SK-MEL-5 (cell line): Measurements from ENCODE around the gene DTX3. TPM values are rescaled to one million over a fixed set of nuclear protein-coding genes. Genes with fewer than 3 reads are reported as not detected.

Experiments used
- DNase-seq: peaks from one replicate; pipeline ENCODE4 v3.0.0-alpha.2; 2016; ENCODE audit warnings: low read depth, low spot score
- in situ Hi-C: cut with HindIII; loops from 2 replicates; pipeline ENCODE4 v1.10.0; 2016; ENCODE audit warnings: low sequenced_read_pairs, high pct_unique_total_duplicates, low pct_unique_long_range_greater_than_20kb
- total RNA-seq: library from RNA; depleted of rRNA; stranded (reverse); fragments of >200 nt; shearing (Covaris generic); gene quantifications from 2 replicates; pipeline ENCODE4 v1.2.3, GENCODE V29; 2014

DTX3 gene
- total RNA-seq, 1 experiment from 2014 or later, result 14.1 TPM

DNA sequence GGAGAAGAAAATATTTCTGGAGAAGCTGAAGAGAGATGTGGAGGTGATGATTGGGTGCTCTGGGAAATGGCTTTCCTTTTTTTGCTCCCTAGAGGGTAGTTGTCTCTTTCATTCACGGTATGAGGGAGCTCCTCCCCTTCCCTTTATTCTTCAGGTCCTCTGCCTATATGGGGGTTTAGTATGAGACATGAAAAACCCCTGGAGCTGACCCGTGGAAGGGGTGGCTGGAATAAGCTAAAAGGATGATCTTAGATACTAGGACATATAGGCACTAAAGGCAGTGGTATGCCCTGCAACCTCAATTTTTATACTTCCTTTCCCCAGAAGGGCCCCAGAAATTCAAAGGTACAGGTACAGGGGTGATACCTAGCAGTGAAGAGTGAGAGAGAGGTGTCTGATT lies 4.2 kb upstream of the DTX3 start:
- no peak for DNase-seq
- in situ Hi-C loops, result no loop called here

DNA sequence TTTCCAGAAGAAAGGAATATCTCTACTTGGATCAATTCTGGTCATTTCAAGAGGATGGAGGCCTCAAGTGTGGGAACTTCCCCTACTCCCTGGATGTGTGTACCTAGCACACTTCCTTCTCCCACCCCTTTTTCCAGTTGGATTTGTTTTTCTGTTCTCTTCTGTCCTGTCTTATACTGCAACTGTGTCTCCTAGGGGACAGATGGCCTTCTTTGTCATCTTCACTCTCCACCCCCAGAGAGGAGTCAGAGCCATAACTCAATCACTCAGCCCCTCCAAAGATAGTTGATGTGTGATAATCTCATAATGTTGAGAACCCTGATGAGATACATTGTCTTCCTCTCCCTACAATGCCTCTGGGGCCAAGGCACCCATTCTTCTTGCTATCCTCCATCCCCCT lies 2.1 kb upstream of the DTX3 start:
- DNase-seq, result no peak
- in situ Hi-C loops, result no loop called here

DNA sequence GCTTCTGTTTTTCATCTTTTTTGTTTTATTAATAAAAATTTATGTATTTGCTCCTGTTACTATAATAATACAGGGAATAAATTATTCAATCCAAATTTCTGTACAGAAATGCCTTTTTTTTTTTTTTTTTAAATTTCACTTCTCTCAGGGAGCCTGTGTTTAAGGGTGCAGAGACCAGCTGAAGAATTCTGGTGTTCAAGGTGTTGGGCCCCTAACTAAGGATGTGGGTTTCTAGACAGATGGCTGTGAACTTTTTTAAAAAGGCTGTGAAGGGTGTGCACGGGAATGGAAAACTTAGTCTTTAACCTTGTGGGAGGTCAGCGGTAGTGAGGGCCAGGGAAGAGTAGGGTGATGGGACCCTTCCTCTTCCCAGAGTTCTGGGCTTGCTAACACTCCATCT lies 1.3 kb upstream of the DTX3 start:
- in situ Hi-C loops, result no loop called here
- no peak for DNase-seq

DNA sequence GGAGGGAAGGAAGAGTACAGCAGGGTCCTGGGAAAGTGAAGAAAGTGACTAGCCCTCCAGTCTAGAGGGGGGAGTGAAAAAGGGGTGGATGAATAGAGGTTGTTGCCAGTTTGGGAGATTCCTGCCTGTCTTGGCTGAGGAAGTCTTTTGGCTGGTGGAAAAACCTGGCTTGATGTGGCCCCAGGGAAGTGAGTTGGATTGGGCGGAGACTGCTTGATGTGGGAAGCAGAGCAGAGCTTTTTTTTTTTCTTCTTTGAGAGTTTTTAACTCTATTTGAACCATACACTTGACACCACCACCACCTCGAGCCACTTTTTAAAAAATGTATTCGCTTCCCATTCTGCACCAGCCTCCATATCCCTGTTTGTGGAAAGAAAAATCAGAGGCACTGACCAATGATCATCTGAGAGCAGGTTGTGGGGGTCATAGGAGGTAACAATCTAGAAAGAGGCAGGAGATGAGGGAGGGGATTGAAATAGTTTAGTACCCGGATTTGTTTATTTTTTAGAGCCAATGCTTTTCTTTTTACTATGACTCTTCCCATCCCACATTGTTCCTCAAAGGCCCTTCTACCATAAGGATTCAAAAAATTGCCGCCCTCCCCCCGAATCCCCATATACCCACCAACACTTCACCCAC lies 690 bp upstream of the DTX3 start:
- in situ Hi-C loops, result no loop called here
- DNase-seq, result peak; percentile 35

DNA sequence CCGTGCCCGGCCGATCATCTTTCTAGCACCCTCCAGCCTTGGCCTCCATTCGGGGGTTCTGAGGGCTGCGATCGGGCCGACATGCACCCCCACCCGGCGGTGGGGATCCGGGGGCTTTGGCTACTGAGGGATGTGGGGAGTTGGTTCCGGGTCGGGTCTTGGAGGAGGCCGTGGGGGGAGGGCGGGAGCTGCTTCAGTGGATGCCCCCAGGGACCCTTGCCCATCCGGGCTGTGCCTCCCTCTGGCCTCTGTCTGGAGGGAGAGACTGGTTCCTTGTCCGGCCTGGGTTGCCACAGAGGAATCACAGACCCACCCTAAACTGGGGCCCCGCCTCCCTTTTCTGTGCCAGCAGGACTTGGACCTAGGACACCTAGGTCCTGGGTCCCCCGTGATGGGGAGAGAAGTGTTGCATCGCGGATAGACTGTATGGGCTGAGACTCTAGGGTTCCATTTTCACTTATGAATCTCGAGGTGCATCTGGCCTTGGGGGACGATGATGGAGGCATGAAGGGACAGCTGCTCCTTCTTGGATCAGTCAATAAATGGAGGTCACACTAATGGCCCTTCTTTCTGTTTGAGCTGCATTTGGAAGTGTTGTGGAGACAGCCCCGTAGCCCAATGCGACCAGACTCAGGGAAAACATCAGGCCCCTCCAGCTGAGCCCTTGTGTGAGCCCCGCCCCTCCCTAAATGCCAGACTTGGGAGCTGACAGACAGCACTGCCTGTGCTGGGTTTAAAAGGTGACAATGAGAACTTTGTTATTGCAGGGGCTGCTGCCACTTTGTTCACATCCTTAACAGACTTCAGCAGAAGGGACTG lies 577 bp downstream of the DTX3 start:
- peak; percentile 51 for DNase-seq

DNA sequence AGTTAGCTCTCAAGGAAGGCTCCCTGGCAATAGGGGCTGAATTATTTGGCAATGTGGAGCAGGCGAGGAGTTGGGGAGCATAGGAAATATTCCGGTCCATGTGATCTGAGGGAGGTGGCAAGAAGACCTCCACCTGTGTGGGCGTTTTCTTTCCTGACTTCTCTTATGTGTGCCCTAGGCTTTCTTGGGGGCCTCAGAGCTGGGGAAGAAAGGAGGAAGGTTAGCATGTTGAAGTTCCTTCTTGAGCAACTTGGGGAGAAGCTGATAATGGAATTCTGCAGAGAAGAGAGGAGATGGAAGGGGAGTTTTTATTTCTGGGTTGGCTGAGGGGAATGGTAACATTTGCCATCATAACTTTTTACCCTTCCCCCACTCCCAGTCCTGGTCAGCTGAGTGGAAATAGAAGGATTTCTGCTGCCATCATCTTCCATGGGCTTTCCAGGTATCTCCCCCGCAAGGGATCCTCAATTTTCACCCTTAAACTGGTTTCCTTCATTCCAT lies 1.2 kb downstream of the DTX3 start:
- no peak for DNase-seq
- in situ Hi-C loops, result no loop called here

More for the DNA sequence above, 577 bp downstream of the DTX3 start:
- in situ Hi-C loops, result no loop called here

DNA sequence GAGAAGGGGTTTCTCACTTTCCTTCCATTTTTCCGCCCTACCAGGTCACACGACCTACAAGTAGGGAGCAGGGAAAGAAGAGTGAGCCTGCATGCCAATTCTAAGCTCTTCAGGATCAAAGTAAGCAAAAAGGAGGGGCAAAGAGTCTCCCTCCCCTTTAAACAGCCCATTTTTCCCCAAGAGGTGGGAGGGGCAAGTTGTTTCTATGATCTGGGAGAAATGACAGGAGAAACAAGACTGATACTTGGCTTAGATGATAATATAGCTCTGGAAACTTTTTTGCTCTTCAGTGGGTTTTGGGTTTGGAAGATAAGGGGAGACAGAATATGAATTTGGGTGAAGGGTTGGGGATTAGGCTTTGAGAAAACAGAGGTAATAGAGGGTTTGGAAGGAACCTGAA lies 1.8 kb downstream of the DTX3 start:
- in situ Hi-C loops, result no loop called here
- DNase-seq, result no peak

DNA sequence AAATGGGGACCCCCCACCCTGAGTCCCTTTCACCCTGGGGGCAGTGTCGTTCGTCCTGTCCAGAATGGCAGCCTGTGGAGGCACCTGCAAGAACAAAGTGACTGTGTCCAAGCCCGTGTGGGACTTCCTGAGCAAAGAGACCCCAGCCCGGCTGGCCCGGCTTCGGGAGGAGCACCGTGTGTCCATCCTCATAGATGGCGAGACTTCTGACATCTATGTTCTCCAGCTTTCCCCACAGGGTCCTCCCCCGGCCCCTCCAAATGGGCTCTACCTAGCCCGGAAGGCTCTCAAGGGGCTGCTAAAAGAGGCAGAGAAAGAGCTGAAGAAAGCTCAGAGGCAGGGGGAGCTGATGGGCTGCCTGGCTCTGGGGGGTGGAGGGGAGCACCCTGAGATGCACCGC lies 2.2 kb downstream of the DTX3 start:
- no peak for DNase-seq
- in situ Hi-C loops, result no loop called here

DNA sequence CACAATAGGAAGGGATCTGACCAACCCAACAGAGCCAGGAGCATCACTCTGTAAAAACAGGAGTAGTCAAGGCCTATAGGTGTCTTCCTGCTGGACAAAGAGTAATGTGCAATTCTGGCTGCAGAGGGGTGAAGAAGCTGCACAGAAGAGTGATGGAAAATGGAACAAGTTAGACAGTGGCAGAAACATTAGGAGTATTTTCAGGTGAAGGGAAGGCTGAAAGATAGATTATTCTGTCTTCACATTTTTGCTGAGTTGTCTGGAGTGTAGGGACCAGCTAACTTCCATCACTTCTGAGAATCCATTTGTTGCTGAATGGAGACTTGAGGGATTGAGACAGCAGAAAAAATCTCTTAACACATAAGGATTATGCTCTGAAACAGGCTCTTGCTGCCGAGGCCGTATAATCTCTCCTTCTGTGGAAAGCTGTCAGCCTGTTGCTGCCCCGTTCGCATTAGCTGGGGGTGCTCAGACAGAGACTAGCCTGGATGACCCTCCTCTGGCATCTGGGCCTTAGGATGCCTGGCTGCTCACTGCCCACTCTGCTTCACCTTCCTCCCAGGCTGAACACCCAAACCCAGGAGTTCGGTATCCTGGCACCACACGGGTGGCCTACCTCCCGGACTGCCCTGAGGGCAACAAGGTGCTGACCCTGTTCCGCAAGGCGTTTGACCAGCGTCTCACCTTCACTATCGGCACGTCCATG lies 3.5 kb downstream of the DTX3 start:
- no peak for DNase-seq
- in situ Hi-C loops, result no loop called here

DNA sequence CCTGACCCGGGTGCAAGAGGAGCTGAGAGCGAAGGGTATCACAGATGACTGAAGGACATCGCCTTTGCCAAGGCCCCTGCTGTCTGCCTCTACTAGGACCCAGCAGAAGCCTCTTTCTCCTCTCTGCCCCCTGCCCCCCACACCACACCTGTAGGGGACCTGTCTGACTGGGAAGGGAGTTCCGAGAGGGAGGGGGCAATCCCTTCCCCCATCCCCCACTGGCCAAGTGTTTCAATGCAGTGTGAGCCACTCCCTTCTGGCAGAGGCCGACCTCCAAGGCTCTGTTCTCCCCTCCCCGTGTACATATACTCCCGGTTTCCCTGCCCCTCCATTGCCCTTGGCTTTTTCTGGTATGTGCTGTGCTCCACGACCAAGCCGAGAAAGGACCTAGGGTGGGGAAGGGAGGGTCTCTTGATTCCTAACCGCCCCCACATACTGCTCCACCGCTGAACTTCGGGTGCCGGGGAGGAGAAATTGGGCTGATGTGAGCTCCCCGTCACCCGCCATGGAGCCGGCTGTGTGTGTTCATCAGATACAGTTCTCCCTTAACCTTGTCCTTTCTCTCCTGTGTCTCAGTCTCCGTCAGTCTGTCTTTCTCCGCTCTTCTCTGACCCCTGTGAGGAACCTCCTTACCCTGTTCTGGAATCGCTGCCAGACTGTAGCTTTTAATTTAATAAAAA lies 4.6 kb downstream of the DTX3 start:
- in situ Hi-C loops, result no loop called here

DNA sequence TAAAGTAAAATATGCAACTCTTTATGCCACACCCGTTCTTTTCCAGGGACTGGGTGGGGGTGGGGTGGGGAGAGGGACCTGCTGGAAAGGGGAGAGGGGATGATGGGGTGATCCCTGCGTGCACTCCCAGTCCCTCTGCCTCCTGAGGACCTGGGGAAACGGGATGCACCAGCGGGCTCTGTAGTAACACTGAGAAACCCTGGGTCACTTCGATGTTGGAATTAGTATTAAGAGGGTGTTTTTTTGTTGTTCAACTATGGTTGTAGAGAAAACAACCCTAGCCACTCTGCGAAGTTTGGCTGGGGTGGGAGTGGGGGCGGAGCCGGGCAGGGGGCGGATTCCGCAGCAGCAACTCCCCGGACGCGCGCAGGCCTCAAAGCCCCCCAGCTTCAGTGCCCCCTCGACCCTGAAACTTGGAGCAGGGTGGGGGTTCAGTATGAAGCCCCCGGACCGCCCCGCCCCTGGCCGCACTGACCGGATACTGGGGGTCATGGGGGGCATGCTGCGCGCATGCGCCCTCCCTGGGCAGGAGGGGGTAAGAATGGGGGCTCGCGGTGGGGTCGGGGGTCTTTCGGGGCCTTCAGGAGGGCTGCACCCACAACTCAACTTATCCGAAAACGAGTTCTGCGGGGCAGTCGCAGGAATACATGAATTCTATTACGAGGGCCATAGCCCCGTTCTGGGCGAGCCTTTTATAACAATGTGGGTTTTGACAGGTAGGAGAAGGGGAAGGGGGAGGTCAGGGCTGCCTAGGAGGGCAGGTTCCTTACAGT lies 5.3 kb downstream of the DTX3 start:
- in situ Hi-C loops, result no loop called here
- DNase-seq, result no peak

More for the DNA sequence above, 4.6 kb downstream of the DTX3 start:
- no peak for DNase-seq

DNA sequence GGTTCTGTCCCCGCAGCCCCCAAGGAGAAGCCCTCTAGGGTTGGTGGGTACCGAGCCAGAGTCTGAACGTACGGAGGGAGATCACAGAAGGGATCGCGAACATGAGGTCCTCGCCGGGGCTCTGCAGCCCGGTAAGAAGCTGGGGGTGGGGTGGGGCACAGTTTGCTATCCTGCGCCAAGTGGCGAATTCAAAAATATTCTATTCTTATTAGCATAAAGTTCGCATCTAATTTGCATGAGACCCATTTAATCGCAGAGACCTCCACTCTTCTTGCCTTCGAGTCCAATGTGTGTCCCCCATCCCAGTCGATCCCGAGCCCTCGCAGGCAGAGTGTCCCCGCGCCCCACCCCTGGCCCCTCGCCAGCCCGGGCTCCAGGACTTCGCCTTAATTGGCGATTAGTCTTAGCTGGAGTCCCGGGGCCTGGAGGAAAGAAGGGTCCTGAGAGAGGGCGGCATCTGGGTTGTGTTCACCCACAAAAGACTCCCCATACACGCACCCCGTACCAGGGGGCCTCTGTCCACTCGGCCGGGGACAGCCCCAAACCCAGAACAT lies 6.0 kb downstream of the DTX3 start:
- no peak for DNase-seq

DNA sequence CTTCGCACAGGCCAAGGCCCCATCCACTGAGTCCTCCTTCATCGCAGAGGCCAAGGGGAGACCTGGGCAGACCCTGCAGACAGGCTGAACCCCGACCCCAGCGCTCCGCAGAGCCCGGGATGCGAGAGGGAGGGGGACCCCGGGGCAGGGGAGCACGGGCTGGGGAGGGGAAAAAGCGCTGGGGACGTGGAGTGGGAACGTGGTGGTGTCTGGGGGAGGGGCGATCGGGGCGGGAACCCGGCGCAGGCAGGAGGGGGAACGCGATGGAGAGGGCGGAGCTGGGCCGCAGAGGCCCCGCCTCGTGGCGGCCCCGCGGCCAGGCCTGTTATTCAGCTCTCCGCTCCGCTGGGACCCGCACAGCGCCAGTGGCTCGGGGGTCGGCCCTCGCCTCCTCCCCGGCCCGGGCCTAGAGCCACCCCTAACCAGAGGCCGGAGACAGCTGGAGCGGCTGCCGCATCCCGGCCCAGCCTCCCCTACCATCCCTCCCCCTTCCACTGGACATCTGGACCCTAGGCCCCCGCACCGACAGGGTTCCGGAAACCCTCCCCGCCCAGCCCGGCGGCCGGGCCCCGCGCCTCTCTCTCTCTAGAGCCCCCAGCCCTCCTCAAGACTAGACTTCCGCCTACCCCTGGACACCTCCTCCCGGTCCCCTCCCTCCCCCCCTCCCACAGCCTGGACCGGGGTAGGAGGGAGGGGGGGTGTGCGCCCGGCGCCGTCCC lies 6.6 kb downstream of the DTX3 start, which contains the start of gene ARHGEF25:
TSS of gene ARHGEF25 (plus strand) at position 328 of the 719 bp plus-strand sequence. CDS start 460 bp downstream, outside the sequence.
- in situ Hi-C loops, result no loop called here
- DNase-seq, result peak; percentile 56

More for the DNA sequence above, 6.0 kb downstream of the DTX3 start:
- in situ Hi-C loops, result no loop called here

DNA sequence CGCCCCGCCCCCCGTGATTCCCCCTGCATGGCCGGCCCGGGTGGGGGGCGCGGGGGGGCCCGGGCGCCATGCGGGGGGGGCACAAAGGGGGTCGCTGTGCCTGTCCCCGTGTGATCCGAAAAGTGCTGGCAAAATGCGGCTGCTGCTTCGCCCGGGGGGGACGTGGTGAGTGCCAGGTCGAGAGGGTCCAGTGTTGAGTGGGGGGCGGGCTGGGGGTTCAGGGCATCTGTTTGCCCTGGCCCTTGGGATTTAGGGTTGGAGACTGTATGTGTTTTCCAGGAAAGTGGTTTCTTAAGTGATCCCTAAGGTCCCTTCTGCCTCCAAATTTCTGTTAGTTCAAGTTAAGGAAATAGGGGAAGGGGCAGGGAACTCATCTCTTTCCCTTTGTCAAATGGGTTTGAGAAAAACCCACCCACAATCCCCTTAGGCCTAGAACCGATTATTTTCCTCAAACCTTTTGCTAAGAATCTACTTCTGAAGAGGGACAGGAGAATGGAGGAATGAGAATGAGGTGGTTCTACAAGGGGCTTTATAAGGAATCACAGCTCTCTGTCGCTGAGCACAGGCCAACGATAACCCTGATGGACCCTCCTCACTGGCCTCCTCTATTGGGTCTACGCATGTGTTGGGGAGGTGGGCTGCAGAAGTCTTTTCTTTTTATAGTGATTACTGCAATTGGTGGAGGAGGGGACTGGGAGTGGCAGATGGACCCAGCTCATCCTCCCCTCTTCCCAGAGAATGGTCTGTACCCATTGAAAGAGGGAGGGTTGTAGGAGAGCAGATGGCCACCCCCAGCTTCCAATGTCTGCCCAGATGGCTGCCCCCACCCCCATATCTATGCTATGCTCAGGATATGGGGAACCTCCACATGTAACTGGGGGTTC lies 7.4 kb downstream of the DTX3 start:
- in situ Hi-C loops, result no loop called here
- no peak for DNase-seq

DNA sequence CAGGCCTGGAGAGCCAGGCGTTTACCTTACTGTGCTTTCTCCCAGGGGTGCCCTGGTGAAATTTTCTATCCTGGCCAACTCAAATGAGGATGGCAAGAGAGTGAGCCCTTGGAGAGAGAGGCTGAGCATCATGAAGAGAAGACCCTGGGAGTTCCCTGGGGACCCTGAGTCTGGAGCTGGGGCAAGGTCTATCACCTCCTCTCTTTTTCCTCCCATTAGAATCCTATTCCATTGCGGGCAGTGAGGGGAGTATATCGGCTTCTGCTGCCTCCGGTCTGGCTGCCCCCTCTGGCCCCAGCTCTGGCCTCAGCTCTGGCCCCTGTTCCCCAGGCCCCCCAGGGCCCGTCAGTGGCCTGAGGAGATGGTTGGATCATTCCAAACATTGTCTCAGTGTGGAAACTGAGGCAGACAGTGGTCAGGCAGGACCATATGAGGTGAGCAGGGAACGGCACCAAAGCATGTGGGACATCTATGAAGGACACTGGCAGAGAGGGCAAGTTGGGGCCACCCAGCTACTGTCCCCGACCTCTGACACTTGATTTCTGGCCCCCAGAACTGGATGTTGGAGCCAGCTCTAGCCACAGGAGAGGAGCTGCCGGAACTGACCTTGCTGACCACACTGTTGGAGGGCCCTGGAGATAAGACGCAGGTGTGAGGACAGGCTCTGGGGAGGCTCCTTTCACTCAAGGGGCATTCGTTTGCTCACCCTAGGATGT lies 8.2 kb downstream of the DTX3 start:
- DNase-seq, result no peak
- in situ Hi-C loops, result no loop called here
